ENCODE data around the gene ARSB. TPM values are rescaled to one million over a fixed set of nuclear protein-coding genes. Genes with fewer than 3 reads are reported as not detected.
"Not testable (repeated sequence)": the region's sequence is repeated elsewhere in the genome, so short reads cannot be mapped to it uniquely, and the experiment has no call there.

Gene ARSB
- total RNA-seq, 4 donors from 2014 or later: 23.0 to 109 (median 52.6) TPM

DNA sequence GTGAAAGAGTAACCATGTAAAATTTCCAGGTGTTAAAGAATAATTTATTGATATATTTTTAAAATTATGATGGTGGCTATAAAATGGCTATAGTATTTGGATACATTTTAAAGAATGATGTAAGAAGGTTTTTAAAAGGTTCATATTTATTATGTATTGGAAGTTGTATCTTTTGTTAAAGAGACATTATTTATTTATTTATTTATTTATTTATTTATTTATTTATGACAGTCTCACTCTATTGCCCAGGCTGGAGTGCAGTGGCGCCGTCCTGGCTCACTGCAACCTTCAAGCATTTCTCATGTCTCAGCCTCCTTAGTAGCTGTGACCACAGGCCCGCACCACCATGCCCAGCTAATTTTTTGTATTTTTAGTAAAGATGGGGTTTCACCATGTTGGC, 247.0 kb downstream of the ARSB start:
- Histone ChIP-seq H3K27ac (no peak overlapping the region), H3K4me1 (no peaks in the 10 kb centered on the region), H3K36me3 (no peaks in the 10 kb centered on the region), H3K4me3 (no peak overlapping the region), H3K9me3 (peaks cover 0 to 10% (median 0%) of the 10 kb centered on the region in 3 donors), H3K27me3 (no peaks in the 10 kb centered on the region)
- TF ChIP-seq, protein P1, sequence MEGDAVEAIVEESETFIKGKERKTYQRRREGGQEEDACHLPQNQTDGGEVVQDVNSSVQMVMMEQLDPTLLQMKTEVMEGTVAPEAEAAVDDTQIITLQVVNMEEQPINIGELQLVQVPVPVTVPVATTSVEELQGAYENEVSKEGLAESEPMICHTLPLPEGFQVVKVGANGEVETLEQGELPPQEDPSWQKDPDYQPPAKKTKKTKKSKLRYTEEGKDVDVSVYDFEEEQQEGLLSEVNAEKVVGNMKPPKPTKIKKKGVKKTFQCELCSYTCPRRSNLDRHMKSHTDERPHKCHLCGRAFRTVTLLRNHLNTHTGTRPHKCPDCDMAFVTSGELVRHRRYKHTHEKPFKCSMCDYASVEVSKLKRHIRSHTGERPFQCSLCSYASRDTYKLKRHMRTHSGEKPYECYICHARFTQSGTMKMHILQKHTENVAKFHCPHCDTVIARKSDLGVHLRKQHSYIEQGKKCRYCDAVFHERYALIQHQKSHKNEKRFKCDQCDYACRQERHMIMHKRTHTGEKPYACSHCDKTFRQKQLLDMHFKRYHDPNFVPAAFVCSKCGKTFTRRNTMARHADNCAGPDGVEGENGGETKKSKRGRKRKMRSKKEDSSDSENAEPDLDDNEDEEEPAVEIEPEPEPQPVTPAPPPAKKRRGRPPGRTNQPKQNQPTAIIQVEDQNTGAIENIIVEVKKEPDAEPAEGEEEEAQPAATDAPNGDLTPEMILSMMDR (IDR thresholded peaks at IDR 0.05): no peak
- TF ChIP-seq POLR2A (IDR thresholded peaks at IDR 0.05) (no peak), EP300 (IDR thresholded peaks at IDR 0.05) (no peak), POLR2AphosphoS5 (IDR thresholded peaks at IDR 0.05) (no peak)
- WGBS, 2 donors (ENCODE audit: low coverage in 1 of 2): 92 to 100% methylated on average over 3 of the region's 3 CpGs
- no peak for ATAC-seq

DNA sequence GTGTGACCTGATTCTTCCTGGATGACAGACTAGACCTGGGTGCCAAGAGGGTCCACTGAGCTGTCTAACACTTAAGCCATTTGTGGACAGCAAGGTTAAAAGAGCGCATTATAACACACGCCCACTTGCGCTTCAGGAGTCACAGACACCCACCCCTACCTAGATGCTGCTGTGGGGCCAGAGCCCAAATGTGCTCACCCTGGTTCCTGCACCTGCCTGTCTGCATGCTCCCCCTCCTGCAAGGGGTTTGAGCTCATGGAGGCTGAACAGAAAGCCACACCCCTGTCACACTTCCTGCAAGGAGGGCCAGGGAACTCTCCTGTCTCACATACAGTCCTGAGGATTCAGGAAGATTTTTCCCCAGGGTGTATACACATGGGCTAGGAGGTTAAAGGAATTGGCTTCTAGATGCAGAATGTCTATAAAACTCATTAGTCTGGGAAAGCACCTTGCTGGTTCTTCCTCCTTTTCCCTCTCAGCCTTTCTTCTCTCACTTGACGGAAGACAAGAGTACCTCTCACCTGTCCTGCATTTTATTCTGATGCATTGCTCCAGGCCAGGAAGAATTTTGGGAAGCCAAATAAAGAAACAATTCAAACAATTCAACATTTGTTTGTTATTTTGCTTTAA, 249.2 kb downstream of the ARSB start:
- 92 to 100% methylated on average over 4 of the region's 4 CpGs for WGBS, 2 donors (ENCODE audit: low coverage in 1 of 2)
- H3K27ac ChIP-seq: no peak overlapping the region
- peaks cover 0 to 10% (median 0%) of the 10 kb centered on the region in 3 donors for H3K9me3 ChIP-seq
- no peaks in the 10 kb centered on the region for H3K4me1 ChIP-seq
- H3K27me3 ChIP-seq: no peaks in the 10 kb centered on the region
- no peak for ATAC-seq
- no peaks in the 10 kb centered on the region for H3K36me3 ChIP-seq
- H3K4me3 ChIP-seq: no peak overlapping the region
- TF ChIP-seq EP300 (IDR thresholded peaks at IDR 0.05): no peak
- TF ChIP-seq, protein P1 (IDR thresholded peaks at IDR 0.05): no peak
- no peak for TF ChIP-seq POLR2A (IDR thresholded peaks at IDR 0.05)
- TF ChIP-seq POLR2AphosphoS5 (IDR thresholded peaks at IDR 0.05): no peak

DNA sequence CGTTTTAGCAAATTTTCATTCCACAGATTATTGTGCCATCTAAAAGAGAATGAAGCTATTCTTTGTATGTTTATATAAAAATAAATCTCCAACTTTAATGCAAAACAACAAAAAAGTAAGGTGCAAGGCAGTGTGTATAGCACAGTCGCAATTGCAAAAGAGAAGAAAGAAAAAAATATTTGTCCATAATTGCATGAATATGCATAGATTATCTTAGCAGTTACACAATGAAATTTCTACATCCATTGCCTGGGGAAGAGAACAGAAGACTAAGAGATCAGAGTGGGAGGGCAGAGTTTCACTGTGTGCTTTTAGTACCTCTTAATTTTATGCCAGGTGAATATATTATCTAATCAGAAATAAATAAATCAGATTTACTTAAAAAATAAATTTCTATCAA, 250.2 kb downstream of the ARSB start:
- H3K4me1 ChIP-seq: no peaks in the 10 kb centered on the region
- ATAC-seq: no peak
- WGBS, 2 donors (ENCODE audit: low coverage in 1 of 2): 83 to 88% methylated on average over 2 of the region's 2 CpGs
- no peak for TF ChIP-seq EP300 (IDR thresholded peaks at IDR 0.05)
- TF ChIP-seq, protein P1 (IDR thresholded peaks at IDR 0.05): no peak
- TF ChIP-seq POLR2AphosphoS5 (IDR thresholded peaks at IDR 0.05): no peak
- TF ChIP-seq POLR2A (IDR thresholded peaks at IDR 0.05): no peak
- H3K36me3 ChIP-seq: no peaks in the 10 kb centered on the region
- no peak overlapping the region for H3K4me3 ChIP-seq
- H3K9me3 ChIP-seq: peaks cover 0 to 10% (median 0%) of the 10 kb centered on the region in 3 donors
- no peaks in the 10 kb centered on the region for H3K27me3 ChIP-seq
- no peak overlapping the region for H3K27ac ChIP-seq

DNA sequence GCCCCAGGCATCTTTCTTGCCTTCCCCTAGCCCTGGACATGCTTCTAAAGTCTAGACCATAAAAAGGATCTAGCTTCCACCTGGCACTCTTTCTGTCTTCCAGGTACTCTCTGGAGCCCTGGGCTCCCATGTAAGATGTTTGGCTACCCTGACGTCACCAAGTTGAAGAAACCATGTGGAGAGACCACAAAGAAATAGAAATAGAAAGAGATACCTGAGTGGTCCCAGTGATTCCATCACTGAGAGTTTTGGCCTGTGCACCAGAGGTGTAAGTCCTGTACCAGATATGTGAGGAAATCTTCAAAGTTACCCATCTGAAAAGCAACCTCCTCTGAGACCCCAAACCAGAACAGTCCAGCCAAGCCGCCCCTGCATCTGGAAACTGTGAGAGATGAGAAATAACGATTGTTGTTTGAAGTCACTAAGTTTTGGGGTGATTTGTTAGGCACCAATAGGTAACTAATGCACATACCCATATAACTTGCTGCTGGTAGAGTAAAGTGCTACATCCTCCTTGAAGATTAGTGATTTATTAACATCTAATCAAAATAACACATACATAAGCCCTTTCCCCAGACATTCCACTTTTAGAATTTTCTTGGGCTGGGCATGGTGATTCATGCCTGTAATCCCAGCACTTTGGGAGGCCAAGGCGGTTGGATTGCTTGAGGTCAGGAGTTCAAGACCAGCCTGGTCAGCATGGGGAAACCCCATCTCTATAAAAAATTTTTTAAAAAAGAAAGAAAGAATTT, 250.8 kb downstream of the ARSB start:
- no peaks in the 10 kb centered on the region for H3K36me3 ChIP-seq
- H3K9me3 ChIP-seq: peaks cover 0 to 10% (median 0%) of the 10 kb centered on the region in 3 donors
- H3K4me3 ChIP-seq: no peak overlapping the region
- ATAC-seq: no peak
- no peaks in the 10 kb centered on the region for H3K4me1 ChIP-seq
- TF ChIP-seq, protein P1 (IDR thresholded peaks at IDR 0.05): no peak
- no peak for TF ChIP-seq POLR2A (IDR thresholded peaks at IDR 0.05)
- TF ChIP-seq EP300 (IDR thresholded peaks at IDR 0.05): no peak
- no peak for TF ChIP-seq POLR2AphosphoS5 (IDR thresholded peaks at IDR 0.05)
- no peaks in the 10 kb centered on the region for H3K27me3 ChIP-seq
- 83 to 84% methylated on average over 2 to 3 of the region's 4 CpGs for WGBS, 2 donors (ENCODE audit: low coverage in 1 of 2)
- no peak overlapping the region for H3K27ac ChIP-seq

DNA sequence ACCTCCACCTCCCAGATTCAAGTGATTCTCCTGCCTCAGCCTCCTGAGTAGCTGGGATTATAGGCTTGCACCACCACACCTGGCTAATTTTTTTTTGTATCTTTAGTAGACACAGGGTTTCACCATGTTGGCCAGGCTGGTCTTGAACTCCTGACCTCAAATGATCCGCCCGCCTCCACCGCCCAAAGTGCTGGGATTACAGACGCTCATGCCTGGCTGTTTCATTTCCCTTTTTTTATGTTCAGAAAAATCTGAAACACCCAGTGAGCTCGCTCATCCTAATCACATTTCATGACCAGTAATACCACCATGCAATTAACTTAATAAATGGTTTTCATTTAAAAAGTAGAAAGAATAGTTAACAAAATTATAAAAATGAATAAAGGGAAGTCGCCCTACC, 252.4 kb downstream of the ARSB start:
- not testable (repeated sequence) for H3K36me3 ChIP-seq, H3K4me1 ChIP-seq, H3K4me3 ChIP-seq, ATAC-seq, H3K27me3 ChIP-seq, H3K27ac ChIP-seq
- peaks cover 0 to 10% (median 0%) of the 10 kb centered on the region in 3 donors for H3K9me3 ChIP-seq
- 87 to 100% methylated on average over 1 to 6 of the region's 6 CpGs for WGBS, 2 donors (ENCODE audit: low coverage in 1 of 2)

Data from gastroesophageal sphincter (tissue), 4 donors.